ENCODE measurements around the gene CLEC16A. TPM values are rescaled to one million over a fixed set of nuclear protein-coding genes. Genes with fewer than 3 reads are reported as not detected.

The CLEC16A gene
- total RNA-seq, 2 donors from 2014 or later = 29.9 to 32.3 TPM

DNA sequence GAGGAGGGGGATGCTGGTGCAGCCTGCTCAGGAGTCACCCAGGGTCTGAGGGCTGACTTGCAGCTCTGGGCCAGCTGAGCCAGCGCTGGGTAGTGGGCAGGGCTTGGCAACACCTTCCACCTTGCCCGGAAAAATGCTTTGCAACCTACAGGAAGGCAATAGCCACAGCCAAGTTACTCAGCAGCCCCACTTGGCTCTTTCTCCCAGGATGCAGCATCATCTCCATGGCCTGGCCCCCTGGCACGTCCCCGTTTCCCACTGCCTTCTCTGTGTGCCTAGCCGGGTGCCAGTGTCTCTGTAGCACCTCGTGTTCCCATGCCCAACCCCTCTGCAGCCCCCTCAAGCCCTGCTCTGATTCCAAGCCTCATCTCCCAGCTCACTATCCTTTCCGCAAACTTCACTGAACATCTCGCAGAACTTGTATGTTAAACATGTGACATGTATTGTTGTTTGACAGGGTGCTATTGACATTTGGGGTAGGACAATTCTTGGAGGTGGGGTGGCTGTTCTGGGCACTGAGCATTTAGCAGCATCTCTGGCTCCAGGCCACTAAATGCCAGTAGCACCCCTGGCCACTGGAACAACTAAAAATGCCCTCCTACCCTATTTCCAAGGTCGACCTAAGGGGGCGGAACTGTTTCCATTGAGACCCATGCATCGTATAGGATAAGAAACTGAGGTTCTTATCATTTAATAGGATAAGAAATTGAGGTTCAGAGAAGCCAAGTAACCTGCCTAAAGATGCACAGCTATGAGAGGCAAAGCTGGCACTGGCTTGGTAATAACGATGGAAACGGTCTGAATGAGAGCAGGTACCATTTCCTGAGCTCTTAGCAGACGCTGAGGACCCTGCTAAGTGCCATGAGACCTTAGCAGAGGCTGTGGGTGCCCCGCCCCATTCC is 14.3 kb upstream of the CLEC16A start:
- H3K4me1 Mint-ChIP-seq (ENCODE audit: low read depth) = peaks cover 26% of the 10 kb centered on the region
- H3K4me3 Mint-ChIP-seq = no peak overlapping the region
- no peak overlapping the region for H3K27ac Mint-ChIP-seq
- H3K36me3 Mint-ChIP-seq (ENCODE audit: insufficient read depth in 2 of 2) = peaks cover 4 to 13% of the 10 kb centered on the region in 2 donors
- H3K27me3 Mint-ChIP-seq (ENCODE audit: low read depth) = no peaks in the 10 kb centered on the region
- DNase-seq (no peak), ATAC-seq (replicated peaks in 1 of 2) (peak in 1 of 2 donors; percentile 19)
- no peaks in the 10 kb centered on the region for H3K9me3 Mint-ChIP-seq

DNA sequence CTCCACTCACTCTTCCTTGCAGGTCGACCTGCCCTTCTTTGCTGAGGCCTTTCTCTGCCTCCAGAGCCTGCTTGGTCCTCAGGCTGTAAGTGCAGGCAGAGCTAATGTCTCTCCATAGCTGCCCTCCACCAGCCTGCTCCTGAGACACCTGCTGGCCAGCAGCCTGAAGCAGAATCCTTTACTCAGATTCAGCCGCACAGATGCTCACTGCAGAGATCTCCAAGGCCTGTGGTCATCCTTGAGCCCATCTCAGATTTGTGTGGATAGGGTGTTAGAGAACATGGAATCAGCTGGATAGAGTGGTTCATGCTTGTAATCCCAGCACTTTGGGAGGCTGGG is 13.6 kb upstream of the CLEC16A start:
- Mint-ChIP-seq H3K27me3 (ENCODE audit: low read depth) (no peaks in the 10 kb centered on the region), H3K4me1 (ENCODE audit: low read depth) (peaks cover 31% of the 10 kb centered on the region)

GRCh38 chr16:10931134-10931533 is 13.2 kb upstream of the CLEC16A start:
- peaks cover 4 to 12% of the 10 kb centered on the region in 2 donors for H3K36me3 Mint-ChIP-seq (ENCODE audit: insufficient read depth in 2 of 2)
- H3K4me1 Mint-ChIP-seq (ENCODE audit: low read depth) = peaks cover 35% of the 10 kb centered on the region
- no peaks in the 10 kb centered on the region for H3K9me3 Mint-ChIP-seq

More for the DNA sequence above, 13.6 kb upstream of the CLEC16A start:
- peaks cover 4 to 13% of the 10 kb centered on the region in 2 donors for H3K36me3 Mint-ChIP-seq (ENCODE audit: insufficient read depth in 2 of 2)
- ATAC-seq (replicated peaks in 1 of 2) (no peak), DNase-seq (no peak)
- H3K27ac Mint-ChIP-seq = no peak overlapping the region
- H3K9me3 Mint-ChIP-seq = no peaks in the 10 kb centered on the region
- no peak overlapping the region for H3K4me3 Mint-ChIP-seq

DNA sequence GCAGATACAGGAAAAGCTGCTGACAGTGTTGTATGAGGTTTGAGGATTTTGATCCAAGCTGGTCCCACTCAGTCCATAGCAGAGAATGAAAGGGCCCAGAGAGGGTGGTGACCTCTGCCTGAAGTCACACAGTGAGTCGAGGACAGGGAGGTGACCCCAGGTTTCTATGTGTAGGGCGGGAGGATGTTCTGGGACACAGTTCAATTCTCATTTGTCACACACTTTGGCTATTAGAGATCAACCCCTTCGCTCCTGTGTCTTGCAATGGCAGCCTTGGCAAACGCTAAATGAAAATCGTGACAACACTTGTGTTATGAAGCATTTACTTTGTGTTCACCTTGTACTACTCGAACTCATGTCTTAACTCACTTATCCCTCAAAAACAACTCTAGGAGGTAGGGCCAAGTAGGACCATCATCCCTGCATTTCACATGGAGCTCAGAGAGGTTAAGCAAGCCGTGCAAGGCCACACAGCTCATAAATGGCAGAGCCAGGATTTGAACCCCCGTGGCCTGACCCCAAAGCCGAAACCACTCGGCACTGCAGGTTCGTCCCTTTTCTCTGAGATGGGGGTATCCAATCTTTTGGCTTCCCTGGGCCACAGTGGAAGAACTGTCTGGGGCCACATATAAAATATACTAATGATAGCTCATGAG is 12.3 kb upstream of the CLEC16A start:
- Mint-ChIP-seq H3K27me3 (ENCODE audit: low read depth) (no peaks in the 10 kb centered on the region), H3K9me3 (no peaks in the 10 kb centered on the region), H3K4me3 (no peak overlapping the region), H3K36me3 (ENCODE audit: insufficient read depth in 2 of 2) (peaks cover 4 to 10% of the 10 kb centered on the region in 2 donors), H3K27ac (no peak overlapping the region), H3K4me1 (ENCODE audit: low read depth) (peaks cover 45% of the 10 kb centered on the region)
- DNase-seq (no peak), ATAC-seq (replicated peaks in 1 of 2) (no peak)

More at GRCh38 chr16:10931134-10931533, 13.2 kb upstream of the CLEC16A start:
- no peaks in the 10 kb centered on the region for H3K27me3 Mint-ChIP-seq (ENCODE audit: low read depth)
- ATAC-seq (replicated peaks in 1 of 2) = no peak
- no peak overlapping the region for H3K27ac Mint-ChIP-seq
- no peak for DNase-seq
- no peak overlapping the region for H3K4me3 Mint-ChIP-seq

GRCh38 chr16:10932959-10933710 is 11.2 kb upstream of the CLEC16A start:
- ATAC-seq (replicated peaks in 1 of 2) = no peak
- no peak overlapping the region for H3K27ac Mint-ChIP-seq
- no peaks in the 10 kb centered on the region for H3K27me3 Mint-ChIP-seq (ENCODE audit: low read depth)
- H3K36me3 Mint-ChIP-seq (ENCODE audit: insufficient read depth in 2 of 2) = peaks cover 2 to 4% of the 10 kb centered on the region in 2 donors
- no peaks in the 10 kb centered on the region for H3K9me3 Mint-ChIP-seq
- H3K4me3 Mint-ChIP-seq = no peak overlapping the region
- no peak for DNase-seq
- peaks cover 55% of the 10 kb centered on the region for H3K4me1 Mint-ChIP-seq (ENCODE audit: low read depth)

DNA sequence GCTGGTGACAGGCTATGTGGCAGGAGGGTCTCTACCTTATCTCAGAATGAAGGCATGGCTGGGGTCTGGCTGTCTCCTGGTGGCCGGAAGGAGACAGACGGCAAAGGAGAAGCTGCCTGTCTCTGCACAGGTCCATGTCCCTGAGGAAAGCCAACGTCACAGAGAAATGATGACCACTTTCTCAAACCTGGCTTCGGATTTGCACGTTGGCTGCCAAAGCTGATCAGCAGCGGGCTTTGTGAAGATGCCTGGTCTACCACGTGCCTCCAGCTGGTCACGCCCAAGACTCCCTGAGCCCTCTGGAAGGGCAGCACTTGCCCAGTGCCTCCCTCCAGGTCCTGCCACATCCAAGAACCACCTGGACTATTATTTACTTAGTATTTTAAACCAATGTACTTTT is 10.5 kb upstream of the CLEC16A start:
- Mint-ChIP-seq H3K36me3 (ENCODE audit: insufficient read depth in 2 of 2) (peaks cover 2 to 4% of the 10 kb centered on the region in 2 donors), H3K4me1 (ENCODE audit: low read depth) (peaks cover 63% of the 10 kb centered on the region), H3K27ac (peak overlapping the region; percentile 63), H3K4me3 (no peak overlapping the region), H3K27me3 (ENCODE audit: low read depth) (no peaks in the 10 kb centered on the region), H3K9me3 (no peaks in the 10 kb centered on the region)
- ATAC-seq (replicated peaks in 1 of 2) (no peak), DNase-seq (no peak)

- ATAC-seq (replicated peaks in 1 of 2) (no peak), DNase-seq (no peak)
- no peaks in the 10 kb centered on the region for H3K9me3 Mint-ChIP-seq
- peaks cover 69% of the 10 kb centered on the region for H3K4me1 Mint-ChIP-seq (ENCODE audit: low read depth)
- no peak overlapping the region for H3K4me3 Mint-ChIP-seq
- H3K36me3 Mint-ChIP-seq (ENCODE audit: insufficient read depth in 2 of 2) = peaks cover 2 to 6% of the 10 kb centered on the region in 2 donors
- H3K27me3 Mint-ChIP-seq (ENCODE audit: low read depth) = no peaks in the 10 kb centered on the region
- no peak overlapping the region for H3K27ac Mint-ChIP-seq
These were observed 9.8 kb upstream of the CLEC16A start for GRCh38 chr16:10934325-10935107.

- no peak for DNase-seq
- Mint-ChIP-seq H3K27ac (peak overlapping the region; percentile 59), H3K4me3 (peak overlapping the region in 1 of 2 donors; percentile 17), H3K36me3 (ENCODE audit: insufficient read depth in 2 of 2) (peaks cover 4 to 9% of the 10 kb centered on the region in 2 donors), H3K4me1 (ENCODE audit: low read depth) (peaks cover 74% of the 10 kb centered on the region), H3K9me3 (no peaks in the 10 kb centered on the region), H3K27me3 (ENCODE audit: low read depth) (no peaks in the 10 kb centered on the region)
- no peak for ATAC-seq (replicated peaks in 1 of 2)
These were observed 9.0 kb upstream of the CLEC16A start for GRCh38 chr16:10935226-10935915.

DNA sequence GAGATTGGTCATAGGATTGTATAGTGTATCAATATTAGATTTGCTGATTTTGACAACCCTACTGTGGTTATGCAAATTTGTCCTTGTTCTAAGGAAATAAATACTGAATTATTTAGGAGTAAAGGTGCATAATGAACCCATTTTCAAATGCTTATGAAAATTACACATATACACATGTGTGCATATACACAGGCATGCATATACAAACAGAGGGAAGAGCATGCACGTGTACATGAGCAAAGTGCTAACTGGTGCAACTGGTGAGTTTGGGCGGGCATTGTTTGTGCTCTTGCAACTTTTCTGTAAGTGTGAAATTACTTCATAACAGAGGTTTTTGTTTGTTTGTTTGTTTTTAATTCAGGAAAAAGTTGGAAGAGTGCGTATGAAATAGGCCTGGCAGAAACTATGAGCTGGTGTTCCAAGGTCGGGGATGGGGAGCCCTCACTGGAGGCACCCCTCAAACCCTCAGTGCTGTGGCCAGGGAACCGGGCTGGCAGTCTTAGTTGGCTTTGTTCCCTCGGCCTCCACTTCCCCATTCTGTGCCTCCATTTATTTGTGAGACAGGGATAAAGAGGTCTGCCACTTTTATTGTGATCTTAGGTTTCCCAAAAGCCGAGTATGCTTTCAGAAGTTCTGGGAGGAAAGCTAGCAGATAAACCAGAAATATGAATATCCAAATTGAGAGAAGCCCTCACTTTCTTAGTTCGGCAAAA is 7.9 kb upstream of the CLEC16A start:
- Mint-ChIP-seq H3K4me1 (ENCODE audit: low read depth) (peaks cover 79% of the 10 kb centered on the region), H3K36me3 (ENCODE audit: insufficient read depth in 2 of 2) (peaks cover 4 to 9% of the 10 kb centered on the region in 2 donors), H3K27me3 (ENCODE audit: low read depth) (no peaks in the 10 kb centered on the region), H3K27ac (peak overlapping the region; percentile 32), H3K9me3 (no peaks in the 10 kb centered on the region), H3K4me3 (peak overlapping the region; percentile 15 to 88)
- ATAC-seq (replicated peaks in 1 of 2) (no peak), DNase-seq (no peak)

DNA sequence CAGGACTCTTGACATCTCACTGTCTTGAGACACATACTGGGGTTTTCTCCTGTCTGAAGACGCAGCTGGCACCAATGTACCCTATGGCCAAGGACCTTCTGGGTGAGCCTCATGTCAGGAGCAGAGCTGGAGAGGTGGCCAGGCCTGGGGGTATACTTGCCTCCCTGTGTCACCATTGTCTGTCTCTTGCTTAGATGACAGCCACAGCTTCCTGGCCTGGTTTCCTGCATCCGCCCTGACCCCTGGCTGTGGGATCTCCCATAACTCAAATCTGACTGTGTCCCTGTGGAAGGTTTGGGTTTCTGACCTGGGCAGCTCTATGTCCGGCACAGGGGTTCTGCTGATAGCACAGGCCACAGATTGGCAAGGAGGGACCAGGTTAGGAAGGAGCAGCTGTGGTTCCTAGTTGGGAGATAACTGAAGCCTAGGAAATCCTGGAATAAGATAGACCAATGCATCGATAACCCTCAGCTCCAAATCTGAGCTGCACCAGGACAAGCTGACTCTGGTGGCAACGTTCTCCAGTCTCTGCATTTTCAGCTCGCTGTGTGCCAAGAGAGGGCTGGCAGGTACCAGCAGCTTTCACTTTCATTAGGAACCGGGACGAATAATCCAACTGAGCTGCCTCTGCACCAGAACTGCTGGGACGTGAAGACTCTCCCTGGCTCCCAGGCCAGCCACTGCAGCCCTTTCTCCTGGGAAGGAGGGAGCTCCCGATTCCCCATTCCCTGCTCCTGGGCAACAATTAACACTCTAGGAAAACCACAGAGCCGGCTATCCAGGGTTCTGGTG is 7.1 kb upstream of the CLEC16A start:
- no peak for ATAC-seq (replicated peaks in 1 of 2)
- Mint-ChIP-seq H3K36me3 (ENCODE audit: insufficient read depth in 2 of 2) (peaks cover 4 to 9% of the 10 kb centered on the region in 2 donors), H3K9me3 (no peaks in the 10 kb centered on the region), H3K27me3 (ENCODE audit: low read depth) (no peaks in the 10 kb centered on the region), H3K27ac (peak overlapping the region; percentile 32), H3K4me1 (ENCODE audit: low read depth) (peaks cover 80% of the 10 kb centered on the region), H3K4me3 (peak overlapping the region; percentile 88 to 92)
- no peak for DNase-seq

DNA sequence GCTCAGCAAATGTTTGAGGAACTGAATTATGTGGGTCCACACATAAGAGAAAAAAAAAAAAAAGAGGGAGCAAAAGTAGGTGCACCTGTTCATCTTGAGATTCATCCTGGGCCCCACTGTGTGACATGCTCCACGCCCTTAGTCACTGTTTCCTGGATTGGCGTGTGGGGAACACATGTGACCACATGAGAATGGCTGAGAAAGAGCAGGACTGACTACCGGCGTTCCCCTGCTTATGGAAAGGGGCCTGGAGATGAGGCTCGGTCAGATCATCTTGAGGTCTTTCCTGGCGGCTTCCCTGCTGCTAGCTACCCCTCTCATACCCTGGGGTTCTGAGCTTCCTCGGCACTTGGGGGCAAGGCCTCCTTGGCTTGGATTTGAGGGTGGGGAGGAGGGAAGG is 6.0 kb upstream of the CLEC16A start:
- DNase-seq = peak; percentile 52 to 64
- peak; percentile 36 to 59 for ATAC-seq (replicated peaks in 1 of 2)
- peaks cover 82% of the 10 kb centered on the region for H3K4me1 Mint-ChIP-seq (ENCODE audit: low read depth)
- H3K27me3 Mint-ChIP-seq (ENCODE audit: low read depth) = no peaks in the 10 kb centered on the region
- H3K27ac Mint-ChIP-seq = peak overlapping the region; percentile 25
- H3K36me3 Mint-ChIP-seq (ENCODE audit: insufficient read depth in 2 of 2) = peaks cover 4 to 9% of the 10 kb centered on the region in 2 donors
- H3K4me3 Mint-ChIP-seq = peak overlapping the region; percentile 88 to 92
- H3K9me3 Mint-ChIP-seq = no peaks in the 10 kb centered on the region

Data from activated T-cell treated with anti-CD3 and anti-CD28 coated beads, Interleukin-2, amount 50 U/mL, for 72 hours (primary cell).